ENCODE measurements around the gene CCDC138.

CCDC138 gene

GRCh38 chr2:108829578-108830310, 43.2 kb downstream of the CCDC138 start:
- no peak for ATAC-seq

DNA sequence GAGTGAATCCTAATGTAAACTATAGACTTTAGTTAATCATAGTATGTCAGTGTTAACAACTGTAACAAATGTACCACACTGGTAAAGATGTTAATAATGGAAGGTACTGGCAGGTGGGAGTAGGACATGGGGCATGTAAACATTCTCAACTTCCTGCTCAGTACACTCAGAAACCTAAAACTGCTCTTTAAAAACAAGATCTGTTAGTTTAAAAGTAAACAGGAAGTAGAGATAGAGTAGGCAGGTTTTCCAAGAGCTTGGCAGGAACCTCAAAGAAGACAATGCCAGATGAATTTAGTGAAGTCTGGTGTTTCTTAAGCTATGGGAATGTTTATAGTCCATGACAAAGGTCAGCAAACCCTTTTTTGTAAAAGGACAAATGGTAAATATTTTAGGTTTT, 46.6 kb downstream of the CCDC138 start:
- ATAC-seq: peak; percentile 25 to 30

DNA sequence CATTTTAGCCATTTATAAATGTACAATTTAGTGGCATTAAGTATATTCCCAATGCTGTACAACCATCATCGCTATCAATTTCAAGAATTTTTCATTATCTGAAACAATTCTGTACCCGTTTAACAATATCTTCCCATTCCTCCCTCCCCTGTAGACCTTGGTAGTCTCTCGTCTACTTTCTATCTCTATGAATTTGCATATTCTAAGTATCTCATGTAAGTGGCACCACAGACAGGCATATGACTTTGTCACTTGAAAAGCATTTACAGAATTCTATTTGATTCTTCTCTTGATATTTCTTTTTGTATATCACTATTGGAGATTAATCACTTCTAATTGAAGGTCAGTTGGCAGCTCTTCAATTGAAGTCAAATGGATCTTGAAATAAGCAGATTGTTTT, 48.0 kb downstream of the CCDC138 start:
- ATAC-seq: peak; percentile 46 to 54

DNA sequence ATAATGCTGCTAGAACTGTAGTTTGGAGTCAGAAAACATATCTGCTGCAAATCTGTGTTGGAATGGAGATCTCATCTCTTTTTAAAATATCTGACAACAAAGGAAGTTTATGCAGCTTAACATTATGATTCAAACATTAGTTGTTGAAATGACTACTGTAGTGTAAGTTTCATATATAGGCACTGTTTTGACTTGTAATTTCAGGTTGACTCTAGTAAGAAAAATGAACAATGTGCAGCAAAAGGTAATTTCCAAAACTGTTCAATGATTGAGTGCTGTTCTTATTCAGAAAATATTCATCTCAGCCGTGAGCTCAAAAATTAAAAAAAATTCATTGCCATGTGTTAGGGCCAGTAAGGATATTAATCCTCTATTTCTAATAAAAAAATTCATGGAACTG, 48.5 kb downstream of the CCDC138 start:
- ATAC-seq: peak; percentile 46 to 81

GRCh38 chr2:108837198-108837597, 50.6 kb downstream of the CCDC138 start:
- ATAC-seq: no peak

- no peak for ATAC-seq
Observed at GRCh38 chr2:108841506-108841905, 54.9 kb downstream of the CCDC138 start.

DNA sequence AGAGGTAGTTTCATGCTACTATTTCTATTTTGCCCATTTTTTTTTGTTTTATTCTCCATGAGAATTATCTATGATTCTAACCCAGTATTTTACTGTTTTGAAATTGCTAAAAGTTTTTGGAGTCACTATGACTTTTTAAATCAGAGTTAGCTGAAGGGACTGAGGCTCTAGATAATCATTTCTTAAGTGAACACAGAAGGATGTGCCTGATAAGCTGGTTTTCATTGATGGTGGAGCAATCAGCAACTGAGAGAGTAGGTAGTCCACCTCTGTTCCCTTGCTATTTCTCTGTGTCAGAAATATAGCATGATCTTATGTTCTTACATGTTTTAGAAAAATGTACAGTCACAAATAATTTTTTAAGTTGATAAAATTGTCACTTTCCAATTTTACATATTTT, 59.4 kb downstream of the CCDC138 start:
- ATAC-seq: no peak

DNA sequence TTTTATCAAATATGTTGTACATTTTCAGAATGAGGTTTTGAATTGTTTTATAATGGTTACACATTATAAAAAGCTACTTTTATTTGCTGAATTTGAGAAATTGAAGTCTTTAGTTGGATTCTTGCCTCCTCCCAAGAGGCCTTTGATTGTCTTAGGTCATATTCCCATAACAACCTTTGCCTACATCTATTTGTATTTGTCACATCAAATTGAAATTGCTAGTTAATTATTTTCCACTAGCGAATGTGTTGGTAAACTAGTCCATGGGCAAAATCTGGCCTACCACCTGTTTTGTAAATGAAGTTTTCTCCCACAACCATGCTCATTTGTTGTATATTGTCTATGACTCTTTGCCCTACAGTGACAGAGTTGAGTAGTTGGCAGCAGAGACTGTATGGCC, 60.4 kb downstream of the CCDC138 start:
- no peak for ATAC-seq

DNA sequence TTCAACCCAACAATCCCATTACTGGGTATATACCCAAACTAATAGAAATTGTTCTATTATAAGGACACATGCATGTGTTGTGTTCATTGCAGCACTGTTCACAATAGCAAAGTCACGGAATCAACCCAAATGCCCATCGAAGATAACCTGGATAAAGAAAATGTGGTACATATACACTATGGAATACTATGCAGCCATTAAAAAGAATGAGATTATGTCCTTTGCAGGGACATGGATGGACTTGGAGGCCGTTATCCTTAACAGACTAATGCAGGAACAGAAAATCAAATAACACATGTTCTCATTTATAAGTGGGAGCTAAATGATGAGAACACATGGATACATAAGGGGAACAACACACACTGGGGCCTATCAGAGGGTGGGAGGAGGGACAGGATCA, 65.8 kb downstream of the CCDC138 start:
- no peak for ATAC-seq

DNA sequence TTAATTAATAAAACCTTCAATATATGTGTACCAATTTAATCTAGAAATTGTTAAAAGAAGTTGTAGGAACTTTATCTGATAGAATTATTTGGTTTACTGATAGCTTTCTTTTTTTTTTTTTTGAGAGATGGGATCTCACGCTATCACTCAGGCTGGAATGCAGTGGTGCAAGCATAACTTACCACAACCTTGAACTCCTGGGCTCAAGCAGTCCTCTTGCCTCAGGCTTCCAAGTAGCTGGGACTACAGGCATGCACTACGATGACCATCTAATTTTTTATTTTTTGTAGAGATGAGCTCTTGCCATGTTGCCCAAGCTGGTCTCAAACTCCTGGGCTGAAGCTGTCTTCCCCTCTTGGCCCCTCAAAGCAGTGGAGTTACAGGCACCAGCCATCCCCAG, 66.8 kb downstream of the CCDC138 start:
- no peak for ATAC-seq

DNA sequence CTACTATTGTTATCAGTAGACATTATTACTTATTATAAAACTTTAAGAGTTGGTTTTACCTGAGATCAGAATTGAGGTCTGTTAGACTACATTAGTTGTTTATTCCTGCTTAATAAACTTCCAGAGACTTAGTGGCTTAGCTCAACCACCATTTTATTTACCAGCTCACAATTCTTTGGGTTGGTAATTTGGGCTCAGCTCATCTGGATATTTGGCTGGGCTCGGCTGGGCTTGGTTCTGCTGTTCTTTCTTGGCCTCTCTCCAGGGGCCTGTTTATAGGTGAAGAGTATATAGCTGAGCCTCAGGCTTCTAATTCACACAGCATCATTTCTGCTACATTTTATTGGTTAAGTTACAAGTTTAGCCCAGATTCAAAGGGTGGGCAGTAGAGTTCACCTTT, 67.9 kb downstream of the CCDC138 start:
- no peak for ATAC-seq

- ATAC-seq: no peak
Observed at GRCh38 chr2:108855194-108855593, 68.6 kb downstream of the CCDC138 start.

DNA sequence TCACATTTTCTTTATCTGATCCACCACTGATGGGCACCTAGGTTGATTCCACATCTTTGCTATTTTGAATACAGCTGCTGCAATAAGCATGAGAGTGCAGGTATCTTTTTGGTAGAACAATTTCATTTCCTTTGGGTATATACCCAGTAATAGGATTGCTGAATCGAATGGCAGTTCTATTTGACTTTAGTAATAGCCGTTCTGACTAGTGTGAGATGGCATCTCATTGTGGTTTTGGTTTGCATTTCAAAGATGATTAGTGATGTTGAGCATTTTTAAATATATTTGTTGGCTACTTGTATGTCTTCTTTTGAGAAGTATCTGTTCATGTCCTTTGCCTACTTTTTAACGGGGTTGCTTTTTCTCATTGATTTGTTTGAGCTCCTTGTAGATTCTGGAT, 72.3 kb downstream of the CCDC138 start:
- no peak for ATAC-seq

DNA sequence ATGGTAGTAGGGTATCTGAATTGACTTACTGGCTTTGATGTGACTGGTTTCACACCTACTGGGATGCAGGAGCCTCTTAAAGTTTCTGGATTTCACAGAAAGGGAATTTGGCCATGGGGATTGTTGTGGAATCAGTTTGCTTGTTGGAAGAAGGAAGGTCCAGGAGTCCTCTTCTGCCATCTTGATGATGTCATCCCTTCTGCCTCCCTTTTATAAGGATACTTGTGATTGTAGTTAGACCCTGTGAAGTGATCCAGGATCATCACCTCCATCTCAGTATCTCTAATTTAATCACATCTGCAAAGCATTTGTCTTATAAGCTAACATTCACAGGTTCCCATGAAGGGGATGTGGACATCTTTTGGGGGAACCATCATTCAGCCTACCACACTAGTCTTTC, 79.5 kb downstream of the CCDC138 start:
- ATAC-seq: no peak

GRCh38 chr2:108868911-108869310, 82.3 kb downstream of the CCDC138 start:
- ATAC-seq: no peak

GRCh38 chr2:108869542-108869941, 83.0 kb downstream of the CCDC138 start:
- no peak for ATAC-seq

DNA sequence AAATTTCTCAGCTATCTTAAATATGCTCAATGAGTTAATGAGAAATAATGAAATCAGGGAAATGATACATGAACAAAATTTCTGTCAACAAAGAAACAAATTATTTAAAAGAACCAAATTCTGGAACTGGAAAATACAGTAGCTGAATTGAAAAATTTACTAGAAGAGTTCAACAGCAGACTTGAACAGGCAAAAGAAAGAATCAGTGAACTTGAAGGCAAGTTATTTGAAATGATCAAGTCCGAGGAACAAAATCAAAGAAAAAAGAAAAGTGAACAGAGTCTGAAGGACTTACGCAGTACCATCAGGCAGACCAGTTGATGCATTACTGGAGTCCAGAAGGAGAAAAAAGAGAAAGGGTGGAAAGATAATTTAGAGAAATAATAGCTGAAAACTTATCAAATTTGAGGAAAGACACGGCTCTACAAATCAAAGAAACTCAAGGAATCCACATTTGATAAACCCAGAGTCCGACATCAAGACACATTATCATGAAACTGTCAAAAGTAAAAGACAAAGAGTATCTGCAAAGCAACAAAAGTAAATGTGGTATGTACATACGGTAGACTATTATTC, 83.6 kb downstream of the CCDC138 start:
- ATAC-seq: no peak

- ATAC-seq: no peak
Observed at GRCh38 chr2:108877506-108877905, 90.9 kb downstream of the CCDC138 start.

GRCh38 chr2:108878276-108878675, 91.7 kb downstream of the CCDC138 start:
- ATAC-seq: no peak

GRCh38 chr2:108884619-108885018, 98.0 kb downstream of the CCDC138 start:
- ATAC-seq: no peak

DNA sequence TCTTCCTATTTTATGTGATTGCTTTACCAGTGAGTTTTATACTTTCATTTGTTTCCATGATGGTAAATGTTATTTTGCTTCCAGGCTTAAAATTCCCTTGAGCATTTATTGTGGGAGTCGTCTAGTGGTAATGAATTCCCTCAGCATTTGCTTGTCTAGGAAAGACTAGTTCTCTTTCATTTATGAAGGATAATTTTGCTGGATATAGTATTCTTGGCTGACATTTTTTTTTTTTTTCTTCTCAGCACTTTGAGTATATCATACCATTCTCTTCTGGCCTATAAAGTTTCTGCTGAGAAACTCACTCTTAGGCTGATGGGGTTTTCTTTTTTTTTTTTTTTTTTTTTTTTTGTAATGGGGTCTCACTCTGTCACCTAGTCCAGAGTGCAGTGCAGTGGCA, 103.3 kb downstream of the CCDC138 start:
- ATAC-seq: no peak

DNA sequence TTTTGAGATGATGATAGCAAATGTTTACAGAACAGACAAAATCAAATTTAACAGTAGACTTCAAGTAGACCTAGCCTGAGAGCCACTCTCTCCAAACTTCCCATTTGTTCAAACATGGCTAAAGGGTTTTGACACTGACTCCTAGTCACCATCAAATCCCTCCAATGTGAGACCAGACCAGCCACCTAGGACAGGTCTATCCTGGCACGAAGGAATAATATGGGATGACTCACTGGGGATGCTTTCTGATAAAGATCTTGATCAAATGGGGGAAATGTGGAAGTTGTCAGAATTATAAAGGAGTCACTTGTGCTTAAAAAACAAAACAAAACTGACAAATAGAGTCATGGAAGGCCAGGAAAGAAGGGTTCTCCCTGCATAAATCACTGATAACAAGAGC, 106.7 kb downstream of the CCDC138 start:
- no peak for ATAC-seq

GRCh38 chr2:108894766-108895165, 108.2 kb downstream of the CCDC138 start:
- no peak for ATAC-seq

- ATAC-seq: no peak
Observed at GRCh38 chr2:108895188-108895587, 108.6 kb downstream of the CCDC138 start.

DNA sequence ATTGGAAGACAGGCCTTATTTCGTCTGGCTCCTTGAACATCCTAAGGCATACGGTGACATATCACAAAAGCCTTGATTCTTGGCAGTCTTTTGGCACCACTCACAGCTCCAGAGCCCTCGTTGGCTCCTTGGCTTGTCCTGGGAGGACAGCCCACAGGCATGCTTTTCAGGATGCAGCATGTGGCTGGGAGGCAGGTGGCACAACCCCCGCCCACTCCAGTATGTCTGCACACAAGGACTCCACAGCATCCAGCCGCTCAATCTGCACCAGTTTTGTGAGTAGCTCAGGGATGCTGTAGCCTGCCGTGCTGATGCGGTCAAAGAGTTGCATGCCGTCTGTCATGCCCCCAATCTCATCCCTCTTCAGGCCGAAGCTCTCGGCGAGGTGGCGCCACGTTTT, 110.2 kb downstream of the CCDC138 start:
- ATAC-seq: no peak

All from activated CD4-positive, CD25-positive, alpha-beta regulatory T cell treated with anti-CD3 and anti-CD28 coated beads, Interleukin-2, amount 50 U/mL, for 24 hours (primary cell).